Measurements from ENCODE around the gene KIRREL3.

Gene KIRREL3

GRCh38 chr11:126518071-126518971 is 482.2 kb downstream of the KIRREL3 start:
- no peak for TF ChIP-seq CTCF (IDR thresholded peaks at IDR 0.05; ENCODE audit: extremely low read depth, insufficient read depth, missing control alignments)
- in situ Hi-C loops (cut with MboI; ENCODE audit: low pct_unique_long_range_greater_than_20kb, low sequenced_read_pairs, unreplicated experiment), result no loop called here
- no peak for DNase-seq (ENCODE audit: low spot score)

GRCh38 chr11:126515501-126515900 is 485.1 kb downstream of the KIRREL3 start:
- no peak for TF ChIP-seq CTCF (IDR thresholded peaks at IDR 0.05; ENCODE audit: extremely low read depth, insufficient read depth, missing control alignments)
- in situ Hi-C loops (cut with MboI; ENCODE audit: low pct_unique_long_range_greater_than_20kb, low sequenced_read_pairs, unreplicated experiment), result no loop called here
- DNase-seq (ENCODE audit: low spot score), result no peak

- in situ Hi-C loops (cut with MboI; ENCODE audit: low pct_unique_long_range_greater_than_20kb, low sequenced_read_pairs, unreplicated experiment), result no loop called here
- no peak for DNase-seq (ENCODE audit: low spot score)
- no peak for TF ChIP-seq CTCF (IDR thresholded peaks at IDR 0.05; ENCODE audit: extremely low read depth, insufficient read depth, missing control alignments)
These were observed 486.4 kb downstream of the KIRREL3 start for GRCh38 chr11:126514061-126514693.

- TF ChIP-seq CTCF (IDR thresholded peaks at IDR 0.05; ENCODE audit: extremely low read depth, insufficient read depth, missing control alignments), result no peak
- in situ Hi-C loops (cut with MboI; ENCODE audit: low pct_unique_long_range_greater_than_20kb, low sequenced_read_pairs, unreplicated experiment), result no loop called here
- DNase-seq (ENCODE audit: low spot score), result no peak
These were observed 487.5 kb downstream of the KIRREL3 start for GRCh38 chr11:126512741-126513715.

- no peak for TF ChIP-seq CTCF (IDR thresholded peaks at IDR 0.05; ENCODE audit: extremely low read depth, insufficient read depth, missing control alignments)
- no peak for DNase-seq (ENCODE audit: low spot score)
- in situ Hi-C loops (cut with MboI; ENCODE audit: low pct_unique_long_range_greater_than_20kb, low sequenced_read_pairs, unreplicated experiment), result no loop called here
These were observed 488.3 kb downstream of the KIRREL3 start for GRCh38 chr11:126512251-126512650.

GRCh38 chr11:126511475-126512115 is 489.0 kb downstream of the KIRREL3 start:
- no peak for DNase-seq (ENCODE audit: low spot score)
- in situ Hi-C loops (cut with MboI; ENCODE audit: low pct_unique_long_range_greater_than_20kb, low sequenced_read_pairs, unreplicated experiment), result no loop called here
- no peak for TF ChIP-seq CTCF (IDR thresholded peaks at IDR 0.05; ENCODE audit: extremely low read depth, insufficient read depth, missing control alignments)

All from GM13977 (cell line).